ENCODE data around the gene WDR35. TPM values are rescaled to one million over a fixed set of nuclear protein-coding genes. Genes with fewer than 3 reads are reported as not detected.

WDR35 gene
- total RNA-seq, 2 experiments from 2014 or later, result 2.9 to 3.9 TPM

- no peak overlapping the region for H3K4me3 Mint-ChIP-seq
- DNase-seq, result no peak
- H3K36me3 Mint-ChIP-seq (ENCODE audit: low read depth), result no peaks in the 10 kb centered on the region
- CTCF ChIA-PET, result interaction anchor here (1.8 kb wide), 1 partner anchor 1341 kb away, joined by 7 read pairs; no protein-coding TSS in a partner anchor
- ATAC-seq, result no peak
- peaks cover 5% of the 10 kb centered on the region for H3K27me3 Mint-ChIP-seq (ENCODE audit: low read depth)
- no peaks in the 10 kb centered on the region for H3K9me3 Mint-ChIP-seq (ENCODE audit: insufficient read depth)
- H3K4me1 Mint-ChIP-seq (ENCODE audit: low read depth), result peaks cover 4% of the 10 kb centered on the region
- POLR2A ChIA-PET, result no interaction called here
- H3K27ac Mint-ChIP-seq, result no peak overlapping the region
Observed at GRCh38 chr2:19861813-19862212, 128.1 kb downstream of the WDR35 start.

Other genes starting within 250 kb of the WDR35 start
- gene TTC32, start 88.1 kb downstream of the WDR35 start, total RNA-seq, result 10 to 100 TPM; 19.3 to 21.9 TPM
- not detected for gene MATN3, start 22.6 kb upstream of the WDR35 start, total RNA-seq
- gene LAPTM4A, start 61.5 kb upstream of the WDR35 start, total RNA-seq, result 10 to 100 TPM; 19.8 to 21.1 TPM
- gene SDC1, start 235.0 kb upstream of the WDR35 start, total RNA-seq, result not detected

Measured in activated CD8-positive, alpha-beta T cell treated with anti-CD3 and anti-CD28 coated beads, Interleukin-2, amount 10 ng/mL, durations not matched to agents 7 days and 5 days (primary cell).